SK-N-MC (cell line): ENCODE data around the gene RPL18.
"Not testable (repeated sequence)": the region's sequence is repeated elsewhere in the genome, so short reads cannot be mapped to it uniquely, and the experiment has no call there.

Experiments
- EZH2 ChIP-seq: fragments of 200-600 bp; sonication (generic); IDR thresholded peaks from one replicate; pipeline ENCODE4 v1.6.1; 2017; ENCODE audit warnings: antibody characterized with exemption
- FOXP2 ChIP-seq: optimal IDR thresholded peaks from 2 replicates; pipeline ENCODE3; 2011; ENCODE audit warnings: mild to moderate bottlenecking, moderate library complexity; ENCODE audit not compliant: insufficient read depth; ENCODE audit errors: extremely low read length, control extremely low read depth
- POLR2AphosphoS5 ChIP-seq: IDR thresholded peaks from 2 replicates; pipeline ENCODE4 v1.6.1; 2012; ENCODE audit warnings: mild to moderate bottlenecking, low read depth, low read length, borderline replicate concordance

GRCh38 chr19:48657828-48658227 lies 38.9 kb upstream of the RPL18 start:
- not testable (repeated sequence) for TF ChIP-seq POLR2AphosphoS5, EZH2, FOXP2
